GM12891 (cell line): ENCODE data around the gene PHF21A.
"Not testable (repeated sequence)": the region's sequence is repeated elsewhere in the genome, so short reads cannot be mapped to it uniquely, and the experiment has no call there.

Source experiments
- DNase-seq: peaks from one replicate; pipeline ENCODE4 v3.0.0; 2011; ENCODE audit warnings: low spot score; ENCODE audit not compliant: insufficient read length
- FAIRE-seq: peaks from 2 replicates; lab custom pipeline; 2011; peaks lifted over from hg19 to GRCh38; lab: Jason Lieb, UNC
- PAX5 ChIP-seq: IDR thresholded peaks from 2 replicates; pipeline ENCODE4 v1.6.1; 2011; ENCODE audit warnings: low read length, moderate library complexity, mild to moderate bottlenecking; ENCODE audit not compliant: insufficient read depth, severe bottlenecking
- POLR2A ChIP-seq: IDR thresholded peaks from 2 replicates; pipeline ENCODE4 v1.6.1; 2011; ENCODE audit warnings: low read depth, low read length, control low read depth
- POLR2AphosphoS5 ChIP-seq: IDR thresholded peaks from 2 replicates; pipeline ENCODE4 v1.6.1; 2011; ENCODE audit warnings: low read depth, low read length, control low read depth
- POU2F2 ChIP-seq: IDR thresholded peaks from 2 replicates; pipeline ENCODE4 v1.6.1; 2011; ENCODE audit warnings: low read depth, mild to moderate bottlenecking, control low read depth, low read length, moderate library complexity
- SPI1 ChIP-seq: IDR thresholded peaks from 2 replicates; pipeline ENCODE4 v1.6.1; 2011; ENCODE audit warnings: low read depth, low read length, control low read depth
- TAF1 ChIP-seq: IDR thresholded peaks from 2 replicates; pipeline ENCODE4 v1.6.1; 2011; ENCODE audit warnings: low read depth, low read length, control low read depth

PHF21A gene

GRCh38 chr11:46121724-46122477 lies 647 bp upstream of the PHF21A start:
- DNase-seq: no peak
- TF ChIP-seq POU2F2 (peak; percentile 48; the same call in 1 of the 2 replicates), POLR2AphosphoS5 (no peak)
- peak; percentile 74 for FAIRE-seq

GRCh38 chr11:46120346-46121300 lies 631 bp downstream of the PHF21A start:
- DNase-seq (no peak), FAIRE-seq (no peak)
- TF ChIP-seq POU2F2 (no peak), POLR2A (no peak), TAF1 (no peak), POLR2AphosphoS5 (no peak)

- FAIRE-seq (peak; percentile 94), DNase-seq (no peak)
- TF ChIP-seq POU2F2: no peak
- no peak for TF ChIP-seq SPI1
- TF ChIP-seq TAF1: 0 out of 2 replicates have a peak, but pooled peaks have one; percentile 10
- no peak for TF ChIP-seq POLR2AphosphoS5
Measured at GRCh38 chr11:46119352-46120216, 1.7 kb downstream of the PHF21A start.

GRCh38 chr11:46118702-46119351 lies 2.4 kb downstream of the PHF21A start:
- DNase-seq: no peak
- TF ChIP-seq POLR2AphosphoS5 (no peak), SPI1 (no peak), PAX5 (no peak), POU2F2 (no peak), TAF1 (no peak), POLR2A (no peak)
- no peak for FAIRE-seq

- FAIRE-seq (no peak), DNase-seq (no peak)
- no peak for TF ChIP-seq PAX5
Measured at GRCh38 chr11:46117842-46118241, 3.4 kb downstream of the PHF21A start.

- DNase-seq, FAIRE-seq: not testable (repeated sequence)
Measured at GRCh38 chr11:46116712-46117037, 4.6 kb downstream of the PHF21A start.

- no peak for DNase-seq
- TF ChIP-seq POLR2A (no peak), TAF1 (no peak)
- FAIRE-seq: no peak
Measured at GRCh38 chr11:46116007-46116711, 5.1 kb downstream of the PHF21A start.

GRCh38 chr11:46114961-46115360 lies 6.3 kb downstream of the PHF21A start:
- FAIRE-seq (no peak), DNase-seq (no peak)
- TF ChIP-seq POU2F2: no peak
- no peak for TF ChIP-seq PAX5
- no peak for TF ChIP-seq TAF1
- no peak for TF ChIP-seq POLR2AphosphoS5
- TF ChIP-seq SPI1: no peak
- no peak for TF ChIP-seq POLR2A

- FAIRE-seq: peak; percentile 56
- TF ChIP-seq TAF1: no peak
- TF ChIP-seq POLR2A: no peak
- no peak for TF ChIP-seq POU2F2
- TF ChIP-seq POLR2AphosphoS5: no peak
- no peak for TF ChIP-seq PAX5
- no peak for TF ChIP-seq SPI1
- no peak for DNase-seq
Measured at GRCh38 chr11:46114378-46114777, 6.9 kb downstream of the PHF21A start.
